Kidney epithelial cell (primary cell): ENCODE results near the gene PKP1. TPM values are rescaled to one million over a fixed set of nuclear protein-coding genes. Genes with fewer than 3 reads are reported as not detected.
"Not testable (repeated sequence)": the region's sequence is repeated elsewhere in the genome, so short reads cannot be mapped to it uniquely, and the experiment has no call there.

ENCODE experiments used
- DNase-seq: peaks from one replicate; pipeline ENCODE4 v3.0.0-alpha.2; 2010; ENCODE audit warnings: low read depth
- H3K27me3 ChIP-seq: 2 replicates; pipeline ENCODE4 v1.6.0; 2011; ENCODE audit warnings: low read length; ENCODE audit not compliant: control insufficient read depth, insufficient read depth
- H3K36me3 ChIP-seq: 2 replicates; pipeline ENCODE4 v1.5.1; 2011; ENCODE audit warnings: low read length; ENCODE audit not compliant: control insufficient read depth, insufficient read depth
- H3K4me3 ChIP-seq: 2 replicates; pipeline ENCODE4 v1.5.1; 2011; ENCODE audit warnings: low read depth, mild to moderate bottlenecking, control low read depth, low read length
- CTCF ChIP-seq: IDR thresholded peaks from 2 replicates; pipeline ENCODE4 v1.5.1; 2011; ENCODE audit warnings: mild to moderate bottlenecking, moderate library complexity, low read length, control low read depth, inconsistent platforms; ENCODE audit not compliant: insufficient read depth, poor library complexity, severe bottlenecking
- total RNA-seq: library from RNA; depleted of rRNA; stranded (reverse); fragments of >200 nt; gene quantifications from 2 replicates; pipeline ENCODE4 v1.2.3, GENCODE V29; 2015

PKP1 gene
- total RNA-seq = 8.7 and 11.6 TPM in 2 replicates

- DNase-seq = no peak
- TF ChIP-seq CTCF = no peak
- Histone ChIP-seq H3K36me3 (no peaks in the 10 kb centered on the region), H3K27me3 (peaks cover 13% of the 10 kb centered on the region), H3K4me3 (peak within 1 kb of the TSS; percentile 18)
These were observed at the start of gene PKP1 for GRCh38 chr1:201282931-201283829. TSS of gene PKP1 (plus strand) at chr1:201283506. CDS start at chr1:201283703, 197 bp downstream.

GRCh38 chr1:201239646-201240045 is 43.7 kb upstream of the PKP1 start:
- H3K4me3 ChIP-seq, DNase-seq, H3K36me3 ChIP-seq, H3K27me3 ChIP-seq: not testable (repeated sequence)

GRCh38 chr1:201240171-201240570 is 43.1 kb upstream of the PKP1 start:
- peaks cover 3% of the 10 kb centered on the region for H3K27me3 ChIP-seq
- no peak overlapping the region for H3K4me3 ChIP-seq
- DNase-seq = no peak
- no peaks in the 10 kb centered on the region for H3K36me3 ChIP-seq
- no peak for TF ChIP-seq CTCF

- DNase-seq = no peak
- TF ChIP-seq CTCF = no peak
- Histone ChIP-seq H3K27me3 (peaks cover 3% of the 10 kb centered on the region), H3K4me3 (no peak overlapping the region), H3K36me3 (no peaks in the 10 kb centered on the region)
These were observed 41.6 kb upstream of the PKP1 start for GRCh38 chr1:201241736-201242135.

GRCh38 chr1:201245082-201245481 is 38.2 kb upstream of the PKP1 start:
- H3K27me3 ChIP-seq = peaks cover 3% of the 10 kb centered on the region
- no peak overlapping the region for H3K4me3 ChIP-seq
- H3K36me3 ChIP-seq = no peaks in the 10 kb centered on the region
- no peak for DNase-seq
- no peak for TF ChIP-seq CTCF

GRCh38 chr1:201248721-201249559 is 34.4 kb upstream of the PKP1 start:
- Histone ChIP-seq H3K36me3 (no peaks in the 10 kb centered on the region), H3K27me3 (peaks cover 3% of the 10 kb centered on the region), H3K4me3 (no peak overlapping the region)
- TF ChIP-seq CTCF = no peak
- no peak for DNase-seq
